Right atrium auricular region (tissue), 2 donors: Measurements from ENCODE around the gene STAP2. TPM values are rescaled to one million over a fixed set of nuclear protein-coding genes. Genes with fewer than 3 reads are reported as not detected.
"Not testable (repeated sequence)": the region's sequence is repeated elsewhere in the genome, so short reads cannot be mapped to it uniquely, and the experiment has no call there.

Experiments
- DNase-seq: peaks from one replicate; pipeline ENCODE4 v3.0.0-alpha.2; 2019; ENCODE audit warnings: low spot score
- H3K27ac ChIP-seq, 2 donors: fragments of 200-600 bp; sonication (generic); 1 replicate in 1 of 2; 2 replicates in 1 of 2; pipeline ENCODE4 v1.5.1; 2016 to 2019
- H3K27me3 ChIP-seq, 2 donors: fragments of 200-600 bp; sonication (generic); one replicate each; pipeline versions ENCODE4 v1.5.1 to v1.6.0; 2017 to 2019
- H3K36me3 ChIP-seq: fragments of 200-600 bp; sonication (generic); one replicate; pipeline ENCODE4 v1.5.1; 2016
- H3K4me1 ChIP-seq, 2 donors: fragments of 200-600 bp; sonication (generic); one replicate each; pipeline versions ENCODE4 v1.5.1 to v1.6.0; 2017 to 2019
- H3K4me3 ChIP-seq, 2 donors: fragments of 200-600 bp; sonication (generic); 1 replicate in 1 of 2; 2 replicates in 1 of 2; pipeline ENCODE4 v1.5.1; 2017 to 2019; ENCODE audit warnings: mild to moderate bottlenecking in 1 of 2, moderate library complexity in 1 of 2
- H3K9me3 ChIP-seq, 2 donors: fragments of 200-600 bp; sonication (generic); one replicate each; pipeline ENCODE4 v1.5.1; 2019
- total RNA-seq, 2 donors: library from RNA; depleted of rRNA; stranded (reverse); fragments of >200 nt; gene quantifications; one replicate each; pipeline ENCODE4 v1.1.0, GENCODE V29; 2016
- TF ChIP-seq, protein P1 (sequence below), 2 donors: fragments of 200-600 bp; sonication (generic); IDR thresholded peaks; one replicate each; pipeline ENCODE4 v1.5.1; 2019; ENCODE audit warnings: antibody characterized with exemption in 2 of 2

The STAP2 gene
- total RNA-seq, 2 donors from 2014 or later, result 4.8 to 11.8 TPM

DNA sequence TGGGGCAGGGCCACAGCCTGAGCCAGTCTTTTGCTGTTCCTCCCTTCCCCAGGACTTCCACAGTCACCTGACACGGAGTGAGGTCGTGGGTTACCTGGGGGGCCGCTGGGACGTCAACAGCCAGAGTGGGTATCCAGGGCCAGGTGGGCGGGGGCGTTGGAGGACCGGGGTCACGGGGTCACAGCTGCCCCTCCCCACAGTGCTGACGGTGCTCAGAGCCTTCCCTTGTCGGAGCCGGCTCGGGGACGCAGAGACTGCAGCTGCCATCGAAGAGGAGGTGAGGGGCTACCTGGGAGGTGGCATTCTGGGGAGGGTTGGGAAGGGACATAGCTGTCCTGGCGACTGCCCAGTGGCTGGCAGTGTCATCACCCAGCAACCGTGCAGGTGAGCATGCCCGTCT, 16.3 kb upstream of the STAP2 start:
- H3K27me3 ChIP-seq, result no peaks in the 10 kb centered on the region
- no peaks in the 10 kb centered on the region for H3K9me3 ChIP-seq
- TF ChIP-seq, protein P1, sequence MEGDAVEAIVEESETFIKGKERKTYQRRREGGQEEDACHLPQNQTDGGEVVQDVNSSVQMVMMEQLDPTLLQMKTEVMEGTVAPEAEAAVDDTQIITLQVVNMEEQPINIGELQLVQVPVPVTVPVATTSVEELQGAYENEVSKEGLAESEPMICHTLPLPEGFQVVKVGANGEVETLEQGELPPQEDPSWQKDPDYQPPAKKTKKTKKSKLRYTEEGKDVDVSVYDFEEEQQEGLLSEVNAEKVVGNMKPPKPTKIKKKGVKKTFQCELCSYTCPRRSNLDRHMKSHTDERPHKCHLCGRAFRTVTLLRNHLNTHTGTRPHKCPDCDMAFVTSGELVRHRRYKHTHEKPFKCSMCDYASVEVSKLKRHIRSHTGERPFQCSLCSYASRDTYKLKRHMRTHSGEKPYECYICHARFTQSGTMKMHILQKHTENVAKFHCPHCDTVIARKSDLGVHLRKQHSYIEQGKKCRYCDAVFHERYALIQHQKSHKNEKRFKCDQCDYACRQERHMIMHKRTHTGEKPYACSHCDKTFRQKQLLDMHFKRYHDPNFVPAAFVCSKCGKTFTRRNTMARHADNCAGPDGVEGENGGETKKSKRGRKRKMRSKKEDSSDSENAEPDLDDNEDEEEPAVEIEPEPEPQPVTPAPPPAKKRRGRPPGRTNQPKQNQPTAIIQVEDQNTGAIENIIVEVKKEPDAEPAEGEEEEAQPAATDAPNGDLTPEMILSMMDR (IDR thresholded peaks at IDR 0.05), result no peak
- H3K4me3 ChIP-seq, result no peak overlapping the region
- H3K27ac ChIP-seq, result no peak overlapping the region
- peaks cover 0 to 6% of the 10 kb centered on the region in 2 donors for H3K4me1 ChIP-seq
- H3K36me3 ChIP-seq, result peaks cover 11% of the 10 kb centered on the region
- DNase-seq, result no peak

DNA sequence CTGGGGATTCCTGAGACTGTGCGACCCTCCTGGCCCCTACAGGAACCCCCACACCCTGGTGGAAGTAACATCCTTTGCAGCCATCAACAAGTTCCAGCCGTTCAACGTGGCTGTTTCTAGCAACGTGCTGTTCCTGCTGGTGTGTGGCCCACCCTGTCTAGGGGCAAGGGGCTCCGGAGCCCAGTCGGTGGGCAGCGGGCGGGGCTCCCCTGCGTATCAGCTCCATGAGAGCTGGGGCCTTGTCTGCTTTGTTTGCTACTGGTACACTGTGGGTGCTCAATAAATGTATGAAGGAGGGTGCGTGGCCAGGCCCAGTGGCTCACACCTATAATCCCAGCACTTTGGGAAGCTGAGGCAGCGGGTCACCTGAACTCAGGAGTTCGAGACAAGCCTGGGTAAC, 15.7 kb upstream of the STAP2 start:
- H3K9me3 ChIP-seq, result no peaks in the 10 kb centered on the region
- H3K27me3 ChIP-seq, result no peaks in the 10 kb centered on the region
- no peak overlapping the region for H3K27ac ChIP-seq
- peaks cover 0 to 6% of the 10 kb centered on the region in 2 donors for H3K4me1 ChIP-seq
- TF ChIP-seq, protein P1 (IDR thresholded peaks at IDR 0.05), result no peak
- peaks cover 5% of the 10 kb centered on the region for H3K36me3 ChIP-seq
- no peak overlapping the region for H3K4me3 ChIP-seq
- DNase-seq, result no peak

DNA sequence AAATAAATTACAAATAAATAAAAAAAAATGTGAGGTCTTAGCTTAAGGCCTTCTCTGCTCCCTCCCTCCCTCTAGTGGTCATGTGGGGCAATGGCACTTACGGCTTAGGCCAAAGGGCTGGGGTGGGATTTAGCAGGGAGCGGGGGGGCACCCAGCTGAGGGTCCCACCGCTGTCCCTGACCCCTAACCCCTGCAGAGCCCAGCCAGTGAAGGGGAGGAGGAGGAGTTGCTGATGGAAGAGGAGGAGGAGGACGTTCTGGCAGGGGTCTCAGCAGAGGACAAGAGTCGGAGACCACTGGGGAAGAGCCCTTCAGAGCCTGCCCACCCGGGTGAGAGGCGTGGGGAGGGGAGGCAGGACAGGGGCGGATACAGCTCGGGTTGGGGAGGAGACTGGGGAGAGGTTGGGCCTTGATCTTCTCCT, 14.1 kb upstream of the STAP2 start:
- H3K27me3 ChIP-seq, result no peaks in the 10 kb centered on the region
- H3K4me1 ChIP-seq, result peaks cover 0 to 6% of the 10 kb centered on the region in 2 donors
- H3K9me3 ChIP-seq, result no peaks in the 10 kb centered on the region
- no peak for DNase-seq
- TF ChIP-seq, protein P1 (IDR thresholded peaks at IDR 0.05), result peak; percentile 70 to 89
- no peak overlapping the region for H3K27ac ChIP-seq
- H3K4me3 ChIP-seq, result no peak overlapping the region
- no peaks in the 10 kb centered on the region for H3K36me3 ChIP-seq

DNA sequence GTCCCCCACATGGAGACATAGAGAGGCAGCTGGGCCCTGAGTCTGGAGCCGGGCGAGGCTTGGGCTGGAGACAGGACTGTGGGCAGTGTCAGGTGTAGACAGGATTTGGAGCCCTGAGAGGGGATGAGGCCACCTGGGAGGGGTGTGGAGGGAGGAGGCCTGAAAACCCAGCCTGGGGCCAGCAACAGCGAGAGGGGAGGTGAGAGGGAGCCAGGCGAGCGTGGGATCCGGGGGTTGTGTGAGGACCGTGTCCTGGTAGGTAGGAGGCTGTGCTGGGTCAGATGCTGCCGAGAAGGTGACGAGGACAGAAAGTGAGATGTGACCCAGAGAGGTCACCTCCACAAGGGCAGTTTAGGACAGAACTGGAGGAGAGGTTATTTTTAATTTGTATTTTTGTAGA, 12.1 kb upstream of the STAP2 start:
- H3K27ac ChIP-seq, result no peak overlapping the region
- TF ChIP-seq, protein P1 (IDR thresholded peaks at IDR 0.05), result no peak
- DNase-seq, result no peak
- no peaks in the 10 kb centered on the region for H3K36me3 ChIP-seq
- no peaks in the 10 kb centered on the region for H3K27me3 ChIP-seq
- H3K9me3 ChIP-seq, result no peaks in the 10 kb centered on the region
- H3K4me1 ChIP-seq, result peaks cover 0 to 6% of the 10 kb centered on the region in 2 donors
- H3K4me3 ChIP-seq, result no peak overlapping the region

DNA sequence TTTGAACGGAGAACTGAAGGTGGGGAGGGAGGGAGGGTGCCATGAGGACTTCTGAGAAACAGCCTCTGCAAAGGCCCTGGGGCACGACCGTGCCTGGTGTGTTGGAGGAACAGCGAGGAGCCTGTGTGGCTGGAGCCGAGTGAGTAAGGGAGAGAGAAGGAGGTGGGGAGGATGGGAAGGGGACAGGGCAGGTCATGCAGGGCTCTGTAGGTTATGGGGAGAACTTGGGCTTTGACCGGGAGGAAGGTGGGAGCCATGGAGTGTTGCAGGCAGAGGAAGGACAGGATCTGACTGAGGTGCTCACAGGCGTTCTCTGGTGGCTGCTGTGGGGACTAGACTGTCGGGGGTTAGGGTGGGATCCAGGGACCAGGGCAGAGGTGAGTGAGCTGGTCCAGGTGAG, 11.5 kb upstream of the STAP2 start:
- DNase-seq, result no peak
- TF ChIP-seq, protein P1 (IDR thresholded peaks at IDR 0.05), result no peak
- Histone ChIP-seq H3K36me3 (no peaks in the 10 kb centered on the region), H3K27me3 (no peaks in the 10 kb centered on the region), H3K27ac (no peak overlapping the region), H3K4me1 (peaks cover 0 to 6% of the 10 kb centered on the region in 2 donors), H3K9me3 (no peaks in the 10 kb centered on the region), H3K4me3 (no peak overlapping the region)

DNA sequence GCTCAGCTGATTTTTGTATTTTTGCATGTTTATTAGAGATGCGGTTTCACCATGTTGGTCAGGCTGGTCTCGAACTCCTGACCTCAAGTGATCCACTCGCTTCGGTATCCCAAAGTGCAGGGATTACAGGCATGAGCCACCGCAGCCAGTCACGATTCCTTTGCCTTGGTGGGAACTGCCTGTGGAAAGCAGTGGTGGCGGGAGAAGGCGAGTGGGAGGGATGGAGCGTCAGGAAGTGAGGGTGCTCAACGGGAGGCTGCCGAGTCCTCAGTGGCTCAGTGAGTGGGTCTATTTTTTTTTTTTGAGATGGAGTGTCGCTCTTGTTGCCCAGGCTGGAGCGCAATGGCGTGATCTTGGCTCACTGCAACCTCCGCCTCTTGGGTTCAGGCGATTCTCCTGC, 10.6 kb upstream of the STAP2 start:
- not testable (repeated sequence) for H3K27ac ChIP-seq, H3K36me3 ChIP-seq, H3K4me1 ChIP-seq, H3K27me3 ChIP-seq, H3K4me3 ChIP-seq, DNase-seq, H3K9me3 ChIP-seq
